ENCODE results near the gene METTL18. TPM values are rescaled to one million over a fixed set of nuclear protein-coding genes. Genes with fewer than 3 reads are reported as not detected.

METTL18 gene
- polyA plus RNA-seq, 3 donors = 0.68 to 2.5 (median 2.3) TPM

DNA sequence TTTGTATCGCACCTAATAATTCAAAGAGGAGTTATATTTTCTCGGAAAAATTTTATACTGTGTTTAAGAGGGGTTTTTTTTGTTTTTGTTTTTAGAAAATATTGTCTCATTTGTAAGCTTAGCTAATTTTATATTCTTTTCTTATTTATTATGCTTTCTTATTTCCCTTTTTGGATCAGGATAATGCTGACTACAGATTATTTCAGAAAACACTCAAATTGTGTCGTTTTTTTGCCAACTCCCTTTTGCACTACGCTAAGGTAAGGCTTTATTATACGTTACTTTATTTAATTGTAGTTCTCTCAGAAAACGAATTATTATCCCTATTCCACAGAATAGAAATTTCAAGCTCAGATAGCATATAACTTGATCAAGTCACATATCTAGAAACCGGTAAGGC, 26.8 kb upstream of the METTL18 start:
- Histone ChIP-seq H3K9ac (ENCODE audit: insufficient read depth, low read length, poor library complexity, severe bottlenecking) (no peak overlapping the region), H2AFZ (ENCODE audit: insufficient read depth, low read depth, low read length, poor library complexity, severe bottlenecking) (no peak overlapping the region), H3K36me3 (replicated peaks in 1 of 2; ENCODE audit: control insufficient read depth in 1 of 2, insufficient read depth in 2 of 2, low read length in 2 of 2) (peaks cover 16 to 51% of the 10 kb centered on the region in 2 donors), H4K20me1 (ENCODE audit: insufficient read depth, low read length) (no peaks in the 10 kb centered on the region), H3K4me1 (ENCODE audit: control insufficient read depth in 1 of 2, insufficient read depth in 2 of 2, low read length in 2 of 2) (no peaks in the 10 kb centered on the region), H3K27me3 (ENCODE audit: control insufficient read depth in 2 of 2, insufficient read depth in 2 of 2, low read length in 2 of 2) (no peaks in the 10 kb centered on the region), H3K79me2 (ENCODE audit: insufficient read depth, low read length) (no peaks in the 10 kb centered on the region), H3K4me2 (replicated peaks; ENCODE audit: extremely low read depth, low read length, poor library complexity, severe bottlenecking) (no peak overlapping the region), H3K4me3 (replicated peaks in 1 of 3; ENCODE audit: low read depth in 2 of 3, low read length in 3 of 3) (no peak overlapping the region), H3K27ac (ENCODE audit: low read depth in 1 of 2, low read length in 2 of 2) (no peak overlapping the region), H3K9me3 (replicated peaks in 1 of 2; ENCODE audit: control insufficient read depth in 1 of 2, insufficient read depth in 1 of 2, low read length in 2 of 2) (no peaks in the 10 kb centered on the region)
- Mint-ChIP-seq H3K27ac (no peak overlapping the region), H3K4me3 (no peak overlapping the region), H3K27me3 (ENCODE audit: low read depth in 3 of 3) (no peaks in the 10 kb centered on the region), H3K4me1 (no peaks in the 10 kb centered on the region), H3K9me3 (no peaks in the 10 kb centered on the region), H3K36me3 (peaks cover 25 to 44% of the 10 kb centered on the region in 2 donors)
- WGBS (ENCODE audit: insufficient coverage) = no CpG with 5 or more reads among the region's 7 CpGs
- DNase-seq = no peak
- intact Hi-C loops (cut with micrococcal nuclease) = no loop called here
- TF ChIP-seq, protein P1, sequence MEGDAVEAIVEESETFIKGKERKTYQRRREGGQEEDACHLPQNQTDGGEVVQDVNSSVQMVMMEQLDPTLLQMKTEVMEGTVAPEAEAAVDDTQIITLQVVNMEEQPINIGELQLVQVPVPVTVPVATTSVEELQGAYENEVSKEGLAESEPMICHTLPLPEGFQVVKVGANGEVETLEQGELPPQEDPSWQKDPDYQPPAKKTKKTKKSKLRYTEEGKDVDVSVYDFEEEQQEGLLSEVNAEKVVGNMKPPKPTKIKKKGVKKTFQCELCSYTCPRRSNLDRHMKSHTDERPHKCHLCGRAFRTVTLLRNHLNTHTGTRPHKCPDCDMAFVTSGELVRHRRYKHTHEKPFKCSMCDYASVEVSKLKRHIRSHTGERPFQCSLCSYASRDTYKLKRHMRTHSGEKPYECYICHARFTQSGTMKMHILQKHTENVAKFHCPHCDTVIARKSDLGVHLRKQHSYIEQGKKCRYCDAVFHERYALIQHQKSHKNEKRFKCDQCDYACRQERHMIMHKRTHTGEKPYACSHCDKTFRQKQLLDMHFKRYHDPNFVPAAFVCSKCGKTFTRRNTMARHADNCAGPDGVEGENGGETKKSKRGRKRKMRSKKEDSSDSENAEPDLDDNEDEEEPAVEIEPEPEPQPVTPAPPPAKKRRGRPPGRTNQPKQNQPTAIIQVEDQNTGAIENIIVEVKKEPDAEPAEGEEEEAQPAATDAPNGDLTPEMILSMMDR (IDR thresholded peaks at IDR 0.05) = no peak

DNA sequence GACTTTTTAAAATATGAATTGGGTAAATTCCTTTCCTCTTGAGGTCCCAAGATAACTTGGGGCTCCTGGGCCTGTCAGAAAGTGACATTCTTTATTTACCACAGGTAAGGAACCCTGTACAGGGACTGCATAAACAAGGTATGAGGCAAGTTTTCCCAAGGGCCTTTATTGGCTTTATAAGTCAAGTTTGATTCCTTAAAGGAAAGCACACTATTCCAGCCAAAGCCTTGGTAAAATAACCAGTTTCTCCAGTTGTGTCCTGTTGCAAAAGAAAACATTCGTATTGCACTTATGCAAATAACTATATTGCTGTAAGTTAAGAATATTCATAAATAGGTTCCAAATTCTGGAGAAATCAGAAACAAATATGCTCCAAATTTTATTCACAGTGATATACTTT, 21.9 kb upstream of the METTL18 start:
- Histone ChIP-seq H3K27ac (ENCODE audit: low read depth in 1 of 2, low read length in 2 of 2) (no peak overlapping the region), H3K9ac (ENCODE audit: insufficient read depth, low read length, poor library complexity, severe bottlenecking) (no peak overlapping the region), H3K79me2 (ENCODE audit: insufficient read depth, low read length) (no peaks in the 10 kb centered on the region), H2AFZ (ENCODE audit: insufficient read depth, low read depth, low read length, poor library complexity, severe bottlenecking) (no peak overlapping the region), H3K36me3 (replicated peaks in 1 of 2; ENCODE audit: control insufficient read depth in 1 of 2, insufficient read depth in 2 of 2, low read length in 2 of 2) (peaks cover 2 to 42% of the 10 kb centered on the region in 2 donors), H3K9me3 (replicated peaks in 1 of 2; ENCODE audit: control insufficient read depth in 1 of 2, insufficient read depth in 1 of 2, low read length in 2 of 2) (no peaks in the 10 kb centered on the region), H3K4me2 (replicated peaks; ENCODE audit: extremely low read depth, low read length, poor library complexity, severe bottlenecking) (no peak overlapping the region), H4K20me1 (ENCODE audit: insufficient read depth, low read length) (no peaks in the 10 kb centered on the region), H3K27me3 (ENCODE audit: control insufficient read depth in 2 of 2, insufficient read depth in 2 of 2, low read length in 2 of 2) (no peaks in the 10 kb centered on the region), H3K4me3 (replicated peaks in 1 of 3; ENCODE audit: low read depth in 2 of 3, low read length in 3 of 3) (no peak overlapping the region), H3K4me1 (ENCODE audit: control insufficient read depth in 1 of 2, insufficient read depth in 2 of 2, low read length in 2 of 2) (no peaks in the 10 kb centered on the region)
- H3K27me3 Mint-ChIP-seq (ENCODE audit: low read depth in 3 of 3) = peaks cover 0 to 2% (median 0%) of the 10 kb centered on the region in 3 donors
- no peak overlapping the region for H3K27ac Mint-ChIP-seq
- no peaks in the 10 kb centered on the region for H3K9me3 Mint-ChIP-seq
- no peak for DNase-seq
- TF ChIP-seq, protein P1 (IDR thresholded peaks at IDR 0.05) = no peak
- intact Hi-C loops (cut with micrococcal nuclease) = loop anchor here in 1 of 2 donors (10.0 kb wide), 1 partner anchor 262 kb away; no protein-coding TSS in a partner anchor
- no CpG with 5 or more reads among the region's 1 CpG for WGBS (ENCODE audit: insufficient coverage)
- peaks cover 17 to 38% of the 10 kb centered on the region in 2 donors for H3K36me3 Mint-ChIP-seq
- no peak overlapping the region for H3K4me3 Mint-ChIP-seq
- H3K4me1 Mint-ChIP-seq = no peaks in the 10 kb centered on the region
